IPS DF 19.7 (cell line): ENCODE results near the gene MBP.

ENCODE experiments used
- DNase-seq: peaks from one replicate; pipeline ENCODE4 v3.0.0-alpha.2; 2013; ENCODE audit warnings: low read depth, low spot score

Gene MBP

GRCh38 chr18:77065221-77065981 lies 67.2 kb downstream of the MBP start:
- DNase-seq: no peak

GRCh38 chr18:77063260-77063659 lies 69.3 kb downstream of the MBP start:
- DNase-seq: no peak

- DNase-seq: no peak
These were observed 70.0 kb downstream of the MBP start for GRCh38 chr18:77062518-77063003.

GRCh38 chr18:77061946-77062517 lies 70.6 kb downstream of the MBP start:
- no peak for DNase-seq

- no peak for DNase-seq
These were observed 71.2 kb downstream of the MBP start for GRCh38 chr18:77061281-77061945.

GRCh38 chr18:77060151-77060550 lies 72.4 kb downstream of the MBP start:
- no peak for DNase-seq

- no peak for DNase-seq
These were observed 73.2 kb downstream of the MBP start for GRCh38 chr18:77059294-77059916.

- no peak for DNase-seq
These were observed 74.2 kb downstream of the MBP start for GRCh38 chr18:77058290-77058835.

- DNase-seq: no peak
These were observed 75.6 kb downstream of the MBP start for GRCh38 chr18:77057006-77057395.

- DNase-seq: no peak
These were observed 76.1 kb downstream of the MBP start for GRCh38 chr18:77056344-77057005.

- no peak for DNase-seq
These were observed 76.9 kb downstream of the MBP start for GRCh38 chr18:77055429-77056300.

- DNase-seq: no peak
These were observed 77.8 kb downstream of the MBP start for GRCh38 chr18:77054606-77055428.

GRCh38 chr18:77054288-77054605 lies 78.3 kb downstream of the MBP start:
- no peak for DNase-seq

GRCh38 chr18:77053616-77054287 lies 78.8 kb downstream of the MBP start:
- DNase-seq: no peak

GRCh38 chr18:77052983-77053309 lies 79.6 kb downstream of the MBP start:
- DNase-seq: no peak

GRCh38 chr18:77052297-77052982 lies 80.1 kb downstream of the MBP start:
- DNase-seq: no peak

- DNase-seq: no peak
These were observed 80.8 kb downstream of the MBP start for GRCh38 chr18:77051581-77052296.

GRCh38 chr18:77049938-77050337 lies 82.6 kb downstream of the MBP start:
- no peak for DNase-seq
